H9 (cell line): ENCODE data around the gene BEGAIN. TPM values are rescaled to one million over a fixed set of nuclear protein-coding genes. Genes with fewer than 3 reads are reported as not detected.

Experiments
- DNase-seq: peaks from one replicate; pipeline ENCODE4 v3.0.0-alpha.2; 2017
- H2AFZ ChIP-seq: one replicate; pipeline ENCODE4 v1.6.1; 2013; ENCODE audit warnings: mild to moderate bottlenecking, low read length, control low read depth, moderate library complexity
- H2AK5ac ChIP-seq: 2 replicates; pipeline ENCODE4 v1.6.1; 2013; ENCODE audit warnings: low read length, control low read depth, mixed read lengths; ENCODE audit not compliant: insufficient read length
- H2BK120ac ChIP-seq: one replicate; pipeline ENCODE4 v1.6.1; 2013; ENCODE audit warnings: low read depth, mild to moderate bottlenecking, low read length, control low read depth, inconsistent platforms; ENCODE audit not compliant: poor library complexity, severe bottlenecking
- H2BK12ac ChIP-seq: 2 replicates; pipeline ENCODE4 v1.6.1; 2013; ENCODE audit warnings: low read length, control low read depth, mixed read lengths, low read depth; ENCODE audit not compliant: insufficient read length
- H2BK15ac ChIP-seq: 2 replicates; pipeline ENCODE4 v1.6.1; 2013; ENCODE audit warnings: low read depth, low read length, control low read depth
- H2BK20ac ChIP-seq: one replicate; pipeline ENCODE4 v1.6.1; 2013; ENCODE audit warnings: low read depth, mild to moderate bottlenecking, low read length, control low read depth, inconsistent platforms; ENCODE audit not compliant: poor library complexity, severe bottlenecking
- H2BK5ac ChIP-seq: 2 replicates; pipeline ENCODE4 v1.6.1; 2013; ENCODE audit warnings: low read length, control low read depth, mixed read lengths; ENCODE audit not compliant: insufficient read length
- H3K14ac ChIP-seq: 2 replicates; pipeline ENCODE4 v1.6.1; 2013; ENCODE audit warnings: low read length, control low read depth; ENCODE audit not compliant: insufficient read depth
- H3K18ac ChIP-seq: 2 replicates; pipeline ENCODE4 v1.6.1; 2013; ENCODE audit warnings: low read depth, mild to moderate bottlenecking, mixed read lengths, low read length, control low read depth; ENCODE audit not compliant: insufficient read length
- H3K23ac ChIP-seq: 2 replicates; pipeline ENCODE4 v1.6.1; 2013; ENCODE audit warnings: low read length, control low read depth, mixed read lengths, low read depth; ENCODE audit not compliant: insufficient read length
- H3K23me2 ChIP-seq: 2 replicates; pipeline ENCODE4 v1.6.1; 2013; ENCODE audit warnings: low read depth, mild to moderate bottlenecking, mixed read lengths, low read length, control low read depth; ENCODE audit not compliant: insufficient read length, poor library complexity, severe bottlenecking
- H3K27ac ChIP-seq: 2 replicates; pipeline ENCODE4 v1.5.1; 2013; ENCODE audit warnings: low read length, control low read depth, mixed read lengths, low read depth; ENCODE audit not compliant: insufficient read length
- H3K27me3 ChIP-seq: 2 replicates; pipeline ENCODE4 v1.6.1; 2013; ENCODE audit warnings: low read length, control low read depth, inconsistent platforms; ENCODE audit not compliant: insufficient read depth
- H3K4ac ChIP-seq: 2 replicates; pipeline ENCODE4 v1.6.1; 2013; ENCODE audit warnings: low read depth, mild to moderate bottlenecking, control low read depth, inconsistent platforms, low read length, moderate library complexity
- H3K4me1 ChIP-seq: 2 replicates; pipeline ENCODE4 v1.6.1; 2013; ENCODE audit warnings: low read length, control low read depth, inconsistent platforms; ENCODE audit not compliant: insufficient read depth
- H3K4me2 ChIP-seq: 2 replicates; pipeline ENCODE4 v1.6.1; 2013; ENCODE audit warnings: low read length, control low read depth, mixed read lengths; ENCODE audit not compliant: insufficient read length, insufficient read depth
- H3K56ac ChIP-seq: 2 replicates; pipeline ENCODE4 v1.6.1; 2013; ENCODE audit warnings: low read depth, mild to moderate bottlenecking, mixed read lengths, low read length, control low read depth; ENCODE audit not compliant: insufficient read length
- H3K79me1 ChIP-seq: 2 replicates; pipeline ENCODE4 v1.6.1; 2013; ENCODE audit warnings: low read depth, mild to moderate bottlenecking, moderate library complexity, low read length, control low read depth, inconsistent platforms; ENCODE audit not compliant: insufficient read depth, poor library complexity, severe bottlenecking
- H3K79me2 ChIP-seq: 2 replicates; pipeline ENCODE4 v1.6.1; 2013; ENCODE audit warnings: low read length, control low read depth, inconsistent platforms; ENCODE audit not compliant: insufficient read depth
- H3K9ac ChIP-seq: 2 replicates; pipeline ENCODE4 v1.6.1; 2013; ENCODE audit warnings: low read length, control low read depth, mixed read lengths; ENCODE audit not compliant: insufficient read length; ENCODE audit errors: extremely low read depth
- H3K9me3 ChIP-seq: one replicate; pipeline ENCODE4 v1.6.1; 2013; ENCODE audit warnings: low read depth, low read length, inconsistent platforms; ENCODE audit not compliant: control insufficient read depth
- H3T11ph ChIP-seq: one replicate; pipeline ENCODE4 v1.6.1; 2013; ENCODE audit warnings: mild to moderate bottlenecking, low read length, control low read depth, inconsistent platforms
- H4K20me1 ChIP-seq: one replicate; pipeline ENCODE4 v1.6.1; 2013; ENCODE audit not compliant: control insufficient read depth, insufficient read length, insufficient read depth
- H4K5ac ChIP-seq: 2 replicates; pipeline ENCODE4 v1.6.1; 2013; ENCODE audit warnings: low read depth, mild to moderate bottlenecking, mixed read lengths, low read length, control low read depth; ENCODE audit not compliant: insufficient read length
- H4K8ac ChIP-seq: replicated peaks from 2 replicates; pipeline ENCODE4 v1.6.1; 2013; ENCODE audit warnings: low read length, control low read depth, mixed read lengths, low read depth; ENCODE audit not compliant: insufficient read length
- H4K91ac ChIP-seq: 2 replicates; pipeline ENCODE4 v1.6.1; 2013; ENCODE audit warnings: low read depth, mild to moderate bottlenecking, moderate library complexity, mixed read lengths, low read length, control low read depth; ENCODE audit not compliant: insufficient read length
- H3K27ac Mint-ChIP-seq, 3 experiments: 2 replicates in 2 of 3; 3 replicates in 1 of 3; pipeline ENCODE4 v1.8.0; 2020 to 2021; ENCODE audit warnings: mixed read lengths in 3 of 3, mild to moderate bottlenecking in 1 of 3, moderate library complexity in 1 of 3
- H3K27me3 Mint-ChIP-seq: 2 replicates; pipeline ENCODE4 v1.8.0; 2021; ENCODE audit warnings: low read depth, mild to moderate bottlenecking, moderate library complexity, mixed read lengths
- H3K36me3 Mint-ChIP-seq, 3 experiments: 2 replicates in 2 of 3; 3 replicates in 1 of 3; pipeline ENCODE4 v1.8.0; 2020 to 2021; ENCODE audit warnings: low read depth in 3 of 3, mixed read lengths in 3 of 3; ENCODE audit not compliant: insufficient read depth in 1 of 3
- H3K4me1 Mint-ChIP-seq, 2 experiments: 2 replicates each; pipeline ENCODE4 v1.8.0; 2020; ENCODE audit warnings: mixed read lengths in 2 of 2
- H3K4me3 Mint-ChIP-seq, 2 experiments: 2 replicates in 1 of 2; 3 replicates in 1 of 2; pipeline ENCODE4 v1.8.0; 2020 to 2021; ENCODE audit warnings: mild to moderate bottlenecking in 2 of 2, mixed read lengths in 2 of 2, moderate library complexity in 1 of 2
- H3K9me3 Mint-ChIP-seq, 2 experiments: 2 replicates in 1 of 2; 3 replicates in 1 of 2; pipeline ENCODE4 v1.8.0; 2020; ENCODE audit warnings: mild to moderate bottlenecking in 2 of 2, mixed read lengths in 2 of 2, moderate library complexity in 1 of 2
- WGBS: extraction: QIAGEN DNeasy Blood & Tissue Kit; methylation state at CpG from one replicate; pipeline ENCODE4 v1.1.7; 2013; ENCODE audit warnings: missing lambda C conversion rate, low lambda C conversion rate, mixed read lengths; ENCODE audit not compliant: insufficient read length; ENCODE audit errors: extremely low coverage; 5-methylcytosine and 5-hydroxymethylcytosine counted together
- total RNA-seq: library from RNA; stranded (reverse); gene quantifications from 2 replicates; pipeline ENCODE4 v1.2.1, GENCODE V29; 2021
- TF ChIP-seq, protein P1 (sequence below): fragments of 200-600 bp; sonication (generic); conservative IDR thresholded peaks from 3 replicates; pipeline ENCODE4 v1.8.0; 2021; ENCODE audit warnings: antibody characterized with exemption, mild to moderate bottlenecking

BEGAIN gene
- total RNA-seq, 1 experiment from 2014 or later = 2.6 TPM

DNA sequence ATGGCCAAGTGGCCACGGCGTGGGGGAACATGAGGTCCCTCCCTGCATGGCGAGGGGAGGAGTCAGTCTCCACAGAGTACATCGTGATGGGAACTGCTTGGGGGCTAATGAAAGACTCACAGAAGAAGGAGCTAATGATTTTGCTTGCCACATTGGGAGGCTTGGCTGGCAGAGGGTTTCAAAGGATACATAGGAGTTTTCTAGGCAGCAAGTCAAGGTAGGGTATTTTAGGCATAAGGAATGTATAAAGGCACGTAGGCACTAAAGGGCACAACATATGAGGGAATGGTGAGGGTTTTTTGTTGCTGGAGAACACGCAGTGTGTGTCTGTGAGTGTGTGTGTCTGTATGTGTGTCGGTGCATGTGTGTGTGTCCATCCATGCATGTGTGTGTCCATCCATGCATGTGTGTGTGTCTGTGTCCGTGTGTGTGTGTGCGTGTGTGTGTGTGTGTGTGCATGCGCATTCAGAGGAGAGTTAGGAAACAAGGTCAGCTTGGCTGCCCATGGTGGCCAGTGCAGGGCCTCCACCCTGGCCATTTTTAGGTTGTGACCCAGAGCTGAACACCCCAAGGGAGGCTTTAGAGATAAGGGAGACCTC, 84.5 kb downstream of the BEGAIN start:
- Histone ChIP-seq H3K27ac (no peak overlapping the region), H4K20me1 (no peaks in the 10 kb centered on the region), H3K79me2 (no peaks in the 10 kb centered on the region), H3K18ac (no peak overlapping the region), H2BK12ac (no peak overlapping the region), H2BK20ac (no peak overlapping the region), H3K9ac (no peak overlapping the region), H2BK5ac (no peak overlapping the region), H3K9me3 (no peaks in the 10 kb centered on the region), H3K79me1 (no peaks in the 10 kb centered on the region), H3K27me3 (no peaks in the 10 kb centered on the region), H2BK15ac (no peak overlapping the region), H3K4ac (no peak overlapping the region), H4K8ac (no peak overlapping the region), H2AK5ac (no peak overlapping the region), H3K14ac (no peak overlapping the region), H3K4me1 (no peaks in the 10 kb centered on the region; the same call in 1 of the 2 replicates), H4K5ac (no peak overlapping the region), H3K4me2 (no peak overlapping the region), H3K56ac (no peak overlapping the region), H3K23me2 (no peaks in the 10 kb centered on the region), H3T11ph (no peak overlapping the region), H3K23ac (no peak overlapping the region), H2AFZ (no peak overlapping the region), H4K91ac (no peak overlapping the region), H2BK120ac (no peak overlapping the region)
- Mint-ChIP-seq H3K4me3 (no peak overlapping the region), H3K4me1 (peaks cover 3 to 19% of the 10 kb centered on the region in 2 experiments; a peak in 3 of 4 replicates), H3K36me3 (peaks cover 5 to 15% (median 7%) of the 10 kb centered on the region in 3 experiments; a peak in 6 of 7 replicates), H3K27me3 (peaks cover 5% of the 10 kb centered on the region), H3K27ac (no peak overlapping the region; a peak in 1 of 7 replicates), H3K9me3 (peaks cover 9 to 18% of the 10 kb centered on the region in 2 experiments; a peak in 4 of 5 replicates)
- TF ChIP-seq, protein P1, sequence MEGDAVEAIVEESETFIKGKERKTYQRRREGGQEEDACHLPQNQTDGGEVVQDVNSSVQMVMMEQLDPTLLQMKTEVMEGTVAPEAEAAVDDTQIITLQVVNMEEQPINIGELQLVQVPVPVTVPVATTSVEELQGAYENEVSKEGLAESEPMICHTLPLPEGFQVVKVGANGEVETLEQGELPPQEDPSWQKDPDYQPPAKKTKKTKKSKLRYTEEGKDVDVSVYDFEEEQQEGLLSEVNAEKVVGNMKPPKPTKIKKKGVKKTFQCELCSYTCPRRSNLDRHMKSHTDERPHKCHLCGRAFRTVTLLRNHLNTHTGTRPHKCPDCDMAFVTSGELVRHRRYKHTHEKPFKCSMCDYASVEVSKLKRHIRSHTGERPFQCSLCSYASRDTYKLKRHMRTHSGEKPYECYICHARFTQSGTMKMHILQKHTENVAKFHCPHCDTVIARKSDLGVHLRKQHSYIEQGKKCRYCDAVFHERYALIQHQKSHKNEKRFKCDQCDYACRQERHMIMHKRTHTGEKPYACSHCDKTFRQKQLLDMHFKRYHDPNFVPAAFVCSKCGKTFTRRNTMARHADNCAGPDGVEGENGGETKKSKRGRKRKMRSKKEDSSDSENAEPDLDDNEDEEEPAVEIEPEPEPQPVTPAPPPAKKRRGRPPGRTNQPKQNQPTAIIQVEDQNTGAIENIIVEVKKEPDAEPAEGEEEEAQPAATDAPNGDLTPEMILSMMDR = no peak
- no CpG with 5 or more reads among the region's 10 CpGs for WGBS
- no peak for DNase-seq
